Liver (tissue), 9 donors: ENCODE results near the gene TMEM145. TPM values are rescaled to one million over a fixed set of nuclear protein-coding genes. Genes with fewer than 3 reads are reported as not detected.

ENCODE experiments used
- DNase-seq: peaks from one replicate; pipeline ENCODE4 v3.0.0-alpha.2; 2017; ENCODE audit warnings: low spot score
- H3K27ac ChIP-seq, 2 donors: one replicate each; pipeline ENCODE4 v1.7.0; 2013; ENCODE audit warnings: inconsistent platforms in 2 of 2, low read length in 2 of 2, control low read depth in 1 of 2, low read depth in 1 of 2, mild to moderate bottlenecking in 1 of 2
- H3K27me3 ChIP-seq, 4 donors: one replicate each; pipeline versions ENCODE4 v1.6.1 to v1.7.0; 2013; ENCODE audit warnings: low read length in 3 of 4, inconsistent platforms in 1 of 4, mild to moderate bottlenecking in 1 of 4, moderate library complexity in 1 of 4; ENCODE audit not compliant: control insufficient read depth in 4 of 4, insufficient read depth in 4 of 4
- H3K36me3 ChIP-seq, 4 donors: one replicate each; pipeline versions ENCODE4 v1.6.1 to v1.7.0; 2013; ENCODE audit warnings: low read length in 3 of 4, mild to moderate bottlenecking in 3 of 4, low read depth in 1 of 4, moderate library complexity in 1 of 4; ENCODE audit not compliant: control insufficient read depth in 4 of 4, insufficient read depth in 3 of 4
- H3K4me1 ChIP-seq, 4 donors: one replicate each; pipeline versions ENCODE4 v1.6.1 to v1.7.0; 2013; ENCODE audit warnings: low read length in 3 of 4, mild to moderate bottlenecking in 3 of 4, moderate library complexity in 1 of 4; ENCODE audit not compliant: control insufficient read depth in 4 of 4, insufficient read depth in 4 of 4
- H3K4me3 ChIP-seq, 3 donors: one replicate each; pipeline versions ENCODE4 v1.6.1 to v1.7.0; 2013; ENCODE audit warnings: low read length in 3 of 3, control low read depth in 1 of 3, low read depth in 1 of 3, mild to moderate bottlenecking in 1 of 3
- H3K9ac ChIP-seq, 2 donors: one replicate each; pipeline ENCODE4 v1.7.0; 2013; ENCODE audit warnings: low read length in 2 of 2, mild to moderate bottlenecking in 2 of 2, moderate library complexity in 2 of 2, control low read depth in 1 of 2, low read depth in 1 of 2
- H3K9me3 ChIP-seq, 4 donors: one replicate each; pipeline versions ENCODE4 v1.6.1 to v1.7.0; 2013; ENCODE audit warnings: low read length in 3 of 4; ENCODE audit not compliant: control insufficient read depth in 4 of 4
- ATF3 ChIP-seq: IDR thresholded peaks from 2 replicates; pipeline ENCODE4 v1.6.1; 2016; ENCODE audit warnings: antibody characterized with exemption
- CTCF ChIP-seq: fragments of 150-350 bp; IDR thresholded peaks from 2 replicates; pipeline ENCODE4 v1.5.1; 2017; ENCODE audit warnings: improper control_type of control experiment, low read depth, low read length; ENCODE audit not compliant: missing input control
- EGR1 ChIP-seq, 2 donors: IDR thresholded peaks; 2 replicates each; pipeline ENCODE4 v1.6.1; 2016 to 2018; ENCODE audit warnings: antibody characterized with exemption in 2 of 2, low read depth in 2 of 2
- FOXA1 ChIP-seq: IDR thresholded peaks from 2 replicates; pipeline ENCODE4 v1.6.1; 2016; ENCODE audit warnings: antibody characterized with exemption
- FOXA2 ChIP-seq: IDR thresholded peaks from 2 replicates; pipeline ENCODE4 v1.6.1; 2016; ENCODE audit warnings: antibody characterized with exemption
- GABPA ChIP-seq, 2 donors: IDR thresholded peaks in 1 of 2; conservative IDR thresholded peaks in 1 of 2; 2 replicates each; pipeline ENCODE4 v1.6.1; 2016; ENCODE audit warnings: antibody characterized with exemption in 2 of 2, mild to moderate bottlenecking in 1 of 2, moderate library complexity in 1 of 2
- HNF4A ChIP-seq, 2 donors: conservative IDR thresholded peaks; 2 replicates each; pipeline ENCODE4 v1.6.1; 2016; ENCODE audit warnings: antibody characterized with exemption in 2 of 2, mild to moderate bottlenecking in 2 of 2
- HNF4G ChIP-seq: IDR thresholded peaks from 2 replicates; pipeline ENCODE4 v1.6.1; 2016; ENCODE audit warnings: antibody characterized with exemption
- JUND ChIP-seq, 2 donors: IDR thresholded peaks; 2 replicates each; pipeline ENCODE4 v1.6.1; 2016; ENCODE audit warnings: antibody characterized with exemption in 2 of 2
- MAX ChIP-seq: IDR thresholded peaks from 2 replicates; pipeline ENCODE4 v1.6.1; 2016; ENCODE audit warnings: antibody characterized with exemption
- NR2F2 ChIP-seq: IDR thresholded peaks from 2 replicates; pipeline ENCODE4 v1.6.1; 2016; ENCODE audit warnings: antibody characterized with exemption
- RAD21 ChIP-seq, 2 donors: IDR thresholded peaks; 2 replicates each; pipeline ENCODE4 v1.6.1; 2016; ENCODE audit warnings: antibody characterized with exemption in 2 of 2, mild to moderate bottlenecking in 2 of 2
- REST ChIP-seq: IDR thresholded peaks from 2 replicates; pipeline ENCODE4 v1.6.1; 2016; ENCODE audit warnings: antibody characterized with exemption, mild to moderate bottlenecking
- RXRA ChIP-seq, 2 donors: IDR thresholded peaks; 2 replicates each; pipeline ENCODE4 v1.6.1; 2017 to 2018; ENCODE audit warnings: antibody characterized with exemption in 2 of 2, mild to moderate bottlenecking in 1 of 2
- SP1 ChIP-seq: IDR thresholded peaks from 2 replicates; pipeline ENCODE4 v1.6.1; 2018; ENCODE audit warnings: antibody characterized with exemption, mild to moderate bottlenecking
- TAF1 ChIP-seq: conservative IDR thresholded peaks from 2 replicates; pipeline ENCODE4 v1.6.1; 2016; ENCODE audit warnings: antibody characterized with exemption, mild to moderate bottlenecking
- YY1 ChIP-seq: IDR thresholded peaks from 2 replicates; pipeline ENCODE4 v1.6.1; 2016; ENCODE audit warnings: antibody characterized with exemption, mild to moderate bottlenecking
- ZBTB33 ChIP-seq: IDR thresholded peaks from 2 replicates; pipeline ENCODE4 v1.6.1; 2016; ENCODE audit warnings: antibody characterized with exemption
- WGBS: extraction: QIAGEN DNeasy Blood & Tissue Kit; methylation state at CpG from one replicate; pipeline ENCODE4 v1.1.7; 2013; 5-methylcytosine and 5-hydroxymethylcytosine counted together
- polyA plus RNA-seq, 2 donors: library from polyadenylated mRNA; stranded (reverse) in 1 of 2; unstranded in 1 of 2; fragments of 200-250 nt in 1 of 2; fragments of >200 nt in 1 of 2; fragmentation: Nextera tagmentation in 1 of 2; extraction: Ambion mirVana in 1 of 2; gene quantifications; one replicate each; pipeline versions ENCODE4 v1.2.1 to v1.2.3, GENCODE V29; 2013 to 2015
- total RNA-seq, 2 donors: library from RNA; depleted of rRNA; stranded (reverse); fragments of >200 nt; gene quantifications; one replicate each; pipeline ENCODE4 v1.2.3, GENCODE V29; 2014
- donor health status: healthy.
- donor health status: healthy.
- donor health status: healthy.
- donor health status: healthy.
- donor health status: healthy.

The TMEM145 gene
- total and polyA plus RNA-seq, 4 donors = 0.02 to 0.08 TPM; not detected in 2

GRCh38 chr19:42290136-42290522, 23.0 kb upstream of the TMEM145 start:
- 91% methylated on average over 13 of the region's 13 CpGs for WGBS
- H3K9ac ChIP-seq = no peak overlapping the region
- peaks cover 28 to 80% (median 44%) of the 10 kb centered on the region in 4 donors for H3K36me3 ChIP-seq
- TF ChIP-seq NR2F2 (no peak), SP1 (no peak), HNF4A (conservative IDR thresholded peaks at IDR 0.05) (no peak), REST (no peak)
- H3K27ac ChIP-seq = no peak overlapping the region
- no peak for DNase-seq
- H3K27me3 ChIP-seq = no peaks in the 10 kb centered on the region
- peaks cover 4 to 13% (median 12%) of the 10 kb centered on the region in 4 donors for H3K4me1 ChIP-seq
- no peak overlapping the region for H3K4me3 ChIP-seq
- H3K9me3 ChIP-seq = no peaks in the 10 kb centered on the region

GRCh38 chr19:42290523-42291434, 22.3 kb upstream of the TMEM145 start:
- Histone ChIP-seq H3K27me3 (no peaks in the 10 kb centered on the region), H3K9me3 (no peaks in the 10 kb centered on the region), H3K27ac (no peak overlapping the region), H3K36me3 (peaks cover 28 to 80% (median 44%) of the 10 kb centered on the region in 4 donors), H3K9ac (no peak overlapping the region), H3K4me3 (no peak overlapping the region), H3K4me1 (peaks cover 2 to 6% (median 5%) of the 10 kb centered on the region in 4 donors)
- no peak for TF ChIP-seq REST
- TF ChIP-seq RXRA (IDR thresholded peaks at IDR 0.05) = no peak
- no peak for TF ChIP-seq MAX
- no peak for TF ChIP-seq FOXA2
- no peak for TF ChIP-seq TAF1
- no peak for TF ChIP-seq SP1
- peak; percentile 25 for TF ChIP-seq CTCF
- no peak for TF ChIP-seq ATF3
- no peak for TF ChIP-seq GABPA (IDR thresholded peaks at IDR 0.05 in 1 of 2, conservative IDR thresholded peaks at IDR 0.05 in 1 of 2)
- no peak for TF ChIP-seq HNF4G
- peak in 1 of 2 donors; percentile 44 for TF ChIP-seq RAD21 (IDR thresholded peaks at IDR 0.05)
- no peak for TF ChIP-seq HNF4A (conservative IDR thresholded peaks at IDR 0.05)
- TF ChIP-seq FOXA1 = no peak
- TF ChIP-seq ZBTB33 = no peak
- no peak for TF ChIP-seq YY1
- no peak for TF ChIP-seq JUND (IDR thresholded peaks at IDR 0.05)
- TF ChIP-seq NR2F2 = no peak
- no peak for TF ChIP-seq EGR1 (IDR thresholded peaks at IDR 0.05; ENCODE audit: low read depth in 2 of 2)
- WGBS = 92% methylated on average over 31 of the region's 31 CpGs
- DNase-seq = no peak
